ENCODE data around the gene PPP1R16B.
"Not testable (repeated sequence)": the region's sequence is repeated elsewhere in the genome, so short reads cannot be mapped to it uniquely, and the experiment has no call there.

Gene PPP1R16B

GRCh38 chr20:38791940-38792339 is 13.6 kb upstream of the PPP1R16B start:
- no peak for TF ChIP-seq CTCF (IDR thresholded peaks at IDR 0.05; ENCODE audit: low read depth, low read length)
- no peak for DNase-seq (ENCODE audit: extremely low read depth, low read depth)

DNA sequence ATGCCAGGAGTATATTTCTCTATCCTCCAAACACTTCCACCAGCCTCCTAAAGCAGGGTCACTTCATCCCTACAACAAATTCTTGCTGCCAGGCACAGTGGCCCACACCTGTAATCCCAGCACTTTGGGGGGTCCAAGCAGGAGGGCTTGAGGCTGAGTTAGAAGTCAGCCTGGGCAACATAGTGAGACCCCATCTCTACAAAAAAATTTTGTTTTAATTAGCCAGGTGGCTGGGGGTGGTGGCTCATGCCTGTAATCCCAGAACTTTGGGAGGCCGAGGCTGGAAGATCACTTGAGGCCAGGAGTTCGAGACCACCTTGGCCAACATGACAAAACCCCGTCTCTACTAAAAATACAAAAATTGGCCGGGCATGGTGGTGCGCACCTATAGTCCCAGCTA is 11.4 kb upstream of the PPP1R16B start:
- not testable (repeated sequence) for DNase-seq (ENCODE audit: extremely low read depth, low read depth)

DNA sequence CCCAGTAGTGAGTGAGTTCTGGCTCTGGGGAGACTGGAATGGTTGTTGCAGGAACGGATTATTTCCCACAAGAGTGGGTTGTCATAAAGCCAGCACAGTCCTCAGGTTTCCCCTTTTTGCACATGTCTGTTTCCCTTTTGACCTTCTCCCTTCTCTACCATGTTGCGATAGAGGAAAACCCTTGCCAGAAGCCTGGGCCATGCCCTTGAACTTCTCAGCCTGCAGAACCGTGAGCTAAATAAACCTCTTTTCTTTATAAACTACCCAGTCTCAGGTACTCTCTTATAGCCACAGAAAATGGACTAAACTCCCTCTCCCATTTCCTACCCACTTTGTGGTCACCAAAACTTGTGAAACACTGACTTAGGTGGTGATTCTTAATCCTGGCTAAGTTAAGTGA is 7.2 kb upstream of the PPP1R16B start:
- no peak for TF ChIP-seq CTCF (IDR thresholded peaks at IDR 0.05; ENCODE audit: low read depth, low read length)
- DNase-seq (ENCODE audit: extremely low read depth, low read depth): no peak

DNA sequence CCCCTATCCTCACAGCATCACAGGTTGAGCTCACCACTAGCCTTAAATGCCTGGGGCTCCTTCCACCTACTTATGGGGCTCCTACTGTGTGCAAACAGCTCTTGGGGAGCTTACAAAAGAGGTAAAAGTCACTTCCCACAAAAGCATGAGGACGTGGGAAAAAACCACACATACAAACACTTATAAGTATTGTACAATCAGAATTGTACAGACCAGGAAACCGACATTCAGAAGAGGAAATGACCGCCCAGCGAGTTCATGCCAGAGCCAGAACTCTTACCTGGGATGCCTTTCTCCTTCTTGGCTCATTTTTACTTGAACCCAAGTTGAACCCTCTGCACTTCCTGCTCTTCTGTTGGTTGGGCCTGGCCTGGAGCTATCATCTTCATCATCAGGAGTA is 6.3 kb upstream of the PPP1R16B start:
- no peak for DNase-seq (ENCODE audit: extremely low read depth, low read depth)
- no peak for TF ChIP-seq CTCF (IDR thresholded peaks at IDR 0.05; ENCODE audit: low read depth, low read length)

GRCh38 chr20:38800882-38801281 is 4.6 kb upstream of the PPP1R16B start:
- DNase-seq (ENCODE audit: extremely low read depth, low read depth): no peak
- no peak for TF ChIP-seq CTCF (IDR thresholded peaks at IDR 0.05; ENCODE audit: low read depth, low read length)

GRCh38 chr20:38804221-38804620 is 1.3 kb upstream of the PPP1R16B start:
- no peak for TF ChIP-seq CTCF (IDR thresholded peaks at IDR 0.05; ENCODE audit: low read depth, low read length)
- DNase-seq (ENCODE audit: extremely low read depth, low read depth): no peak

DNA sequence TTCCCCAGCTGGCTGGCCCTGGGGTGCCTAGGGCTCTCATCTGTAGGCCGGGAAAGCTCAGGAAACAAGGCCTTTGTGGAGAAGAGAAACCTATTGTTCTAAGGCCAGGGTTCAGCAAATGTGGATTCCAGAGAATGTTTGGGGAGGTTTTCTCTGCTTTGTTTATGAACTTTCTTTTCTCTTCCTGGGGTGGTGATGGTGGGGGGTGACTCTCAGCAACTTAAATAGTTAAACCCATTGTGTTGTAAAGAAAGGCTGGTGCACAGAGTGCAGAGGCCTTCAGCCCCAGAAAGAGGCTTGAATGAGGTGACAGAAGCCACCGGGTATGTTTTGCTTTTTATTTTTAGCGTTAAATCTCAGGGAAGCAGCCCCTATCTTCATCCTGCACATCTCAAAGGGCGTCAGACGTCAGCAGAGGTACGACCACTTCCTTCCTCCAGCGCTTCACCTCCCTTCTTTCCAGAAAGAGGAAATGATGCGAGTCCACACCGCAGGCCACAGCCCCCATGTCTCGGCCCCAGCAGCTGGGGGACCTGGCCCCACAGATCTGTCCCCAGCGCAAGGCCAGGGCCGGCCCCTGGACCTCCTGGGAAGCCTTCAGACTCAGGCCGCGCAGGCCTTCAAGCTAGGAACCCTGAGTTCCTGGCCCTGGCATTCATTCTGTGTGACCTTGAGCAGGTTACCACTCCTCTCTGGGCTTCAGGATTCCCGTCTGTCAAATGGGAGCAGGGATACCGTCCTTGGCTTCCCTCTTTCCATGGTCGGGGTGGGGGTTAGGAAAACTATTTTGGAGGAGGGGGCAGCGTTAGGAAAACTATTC is 605 bp upstream of the PPP1R16B start:
- no peak for DNase-seq (ENCODE audit: extremely low read depth, low read depth)
- TF ChIP-seq CTCF (IDR thresholded peaks at IDR 0.05; ENCODE audit: low read depth, low read length): no peak

All from AG09319 (cell line).